Measurements from ENCODE around the gene SLC13A3. TPM values are rescaled to one million over a fixed set of nuclear protein-coding genes. Genes with fewer than 3 reads are reported as not detected.

Gene SLC13A3
- total and polyA plus RNA-seq, 2 of the 4 experiments (the other 2 are of a cell fraction): 2.5 to 4.2 TPM

DNA sequence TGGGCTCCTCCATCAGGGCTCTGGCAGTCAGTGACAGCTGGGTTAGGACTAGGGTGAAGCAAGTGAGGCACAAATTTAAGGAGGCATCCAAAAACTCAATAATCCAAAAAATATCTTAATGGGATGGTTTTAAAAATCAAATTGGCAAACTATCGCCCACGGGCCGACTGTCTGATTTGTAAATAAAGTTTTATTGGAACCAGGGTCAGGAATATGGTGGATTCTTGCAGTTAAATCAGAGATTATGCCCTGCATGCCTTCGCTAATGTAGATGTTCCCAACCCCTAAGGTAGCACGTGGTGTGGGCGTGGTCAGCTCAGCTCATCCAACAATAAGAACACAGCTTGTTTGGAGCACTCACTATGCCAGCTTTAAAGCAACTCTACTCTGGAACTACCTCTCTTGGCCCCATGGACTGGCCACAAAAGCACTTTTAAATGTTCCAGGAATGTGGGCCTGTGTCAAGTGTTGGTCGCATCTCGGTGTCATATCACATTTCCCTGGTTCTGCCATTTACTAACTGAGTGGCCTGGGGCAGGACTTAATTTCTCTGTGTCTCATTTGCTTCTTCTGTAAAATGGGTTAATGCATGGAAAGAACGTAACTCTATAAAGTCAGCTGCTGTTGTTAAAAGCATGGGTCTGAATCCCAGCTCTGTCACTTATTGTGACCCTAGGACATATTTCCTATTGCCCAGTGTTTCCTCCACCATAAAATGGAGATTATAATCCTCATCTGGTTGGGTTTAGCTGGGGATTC is 31.0 kb upstream of the SLC13A3 start:
- Histone ChIP-seq H3K79me1 (ENCODE audit: low read depth in 1 of 2, low read length in 2 of 2) (peaks cover 30 to 71% of the 10 kb centered on the region in 2 experiments), H4K91ac (ENCODE audit: insufficient read depth, low read depth, low read length) (no peak overlapping the region), H3K27ac (ENCODE audit: insufficient read depth, low read length) (no peak overlapping the region), H3K36me3 (ENCODE audit: control insufficient read depth, insufficient read depth, low read length) (peaks cover 9% of the 10 kb centered on the region), H3K9me1 (ENCODE audit: insufficient read depth, low read length) (peaks cover 7% of the 10 kb centered on the region; the same call in 1 of the 2 replicates), H3K56ac (ENCODE audit: extremely low read depth, insufficient read depth, low read length) (no peak overlapping the region), H2BK20ac (ENCODE audit: low read depth, low read length) (no peak overlapping the region), H2AK9ac (replicated peaks; ENCODE audit: low read depth, low read length, poor library complexity) (no peak overlapping the region), H3K18ac (ENCODE audit: low read depth, low read length) (no peak overlapping the region), H3K4me3 (ENCODE audit: insufficient read depth, low read depth, low read length) (no peak overlapping the region), H2BK120ac (ENCODE audit: low read depth, low read length) (no peak overlapping the region), H3K14ac (replicated peaks; ENCODE audit: low read depth, low read length) (no peak overlapping the region), H3K23ac (ENCODE audit: low read depth, low read length) (no peak overlapping the region), H2BK5ac (ENCODE audit: low read depth, low read length, poor library complexity, severe bottlenecking) (no peak overlapping the region), H3K9ac (ENCODE audit: low read depth, low read length) (no peak overlapping the region; the same call in 1 of the 2 replicates), H2AFZ (replicated peaks; ENCODE audit: low read length, poor library complexity) (no peak overlapping the region), H3K27me3 (ENCODE audit: control insufficient read depth, insufficient read depth, low read length) (no peaks in the 10 kb centered on the region), H4K20me1 (ENCODE audit: insufficient read depth, low read length) (peaks cover 17% of the 10 kb centered on the region; the same call in 1 of the 2 replicates), H4K8ac (ENCODE audit: low read depth in 2 of 2, low read length in 2 of 2) (no peak overlapping the region), H4K5ac (ENCODE audit: low read depth, low read length) (no peak overlapping the region), H2AK5ac (ENCODE audit: low read depth, low read length) (no peak overlapping the region), H3K9me3 (ENCODE audit: control insufficient read depth, insufficient read depth, low read length) (no peaks in the 10 kb centered on the region), H3K4me1 (ENCODE audit: control insufficient read depth, insufficient read depth, low read length) (peaks cover 10% of the 10 kb centered on the region), H2BK15ac (ENCODE audit: low read depth, low read length) (no peak overlapping the region), H3K4me2 (ENCODE audit: low read depth, low read length) (peak overlapping the region; percentile 92; the same call in 1 of the 2 replicates), H3K4ac (ENCODE audit: low read depth, low read length) (no peak overlapping the region)
- dilution Hi-C loops (cut with HindIII; ENCODE audit: low sequenced_read_pairs, unreplicated experiment): no loop called here
- intact Hi-C loops (cut with micrococcal nuclease): loop anchor here (5.0 kb wide), 1 partner anchor 125 kb away; no protein-coding TSS in a partner anchor
- CTCF ChIA-PET: no interaction called here
- ATAC-seq (ENCODE audit: low read depth) (no peak), DNase-seq (no peak)
- WGBS, 2 experiments (ENCODE audit: extremely low coverage in 2 of 2, insufficient read length in 1 of 2): 81% methylated on average over 3 of the region's 9 CpGs; no CpG with 5 or more reads in 1 of the 2 experiments
- no TSS peak for BruUV-seq (replicated peaks)
- TF ChIP-seq, protein P1, sequence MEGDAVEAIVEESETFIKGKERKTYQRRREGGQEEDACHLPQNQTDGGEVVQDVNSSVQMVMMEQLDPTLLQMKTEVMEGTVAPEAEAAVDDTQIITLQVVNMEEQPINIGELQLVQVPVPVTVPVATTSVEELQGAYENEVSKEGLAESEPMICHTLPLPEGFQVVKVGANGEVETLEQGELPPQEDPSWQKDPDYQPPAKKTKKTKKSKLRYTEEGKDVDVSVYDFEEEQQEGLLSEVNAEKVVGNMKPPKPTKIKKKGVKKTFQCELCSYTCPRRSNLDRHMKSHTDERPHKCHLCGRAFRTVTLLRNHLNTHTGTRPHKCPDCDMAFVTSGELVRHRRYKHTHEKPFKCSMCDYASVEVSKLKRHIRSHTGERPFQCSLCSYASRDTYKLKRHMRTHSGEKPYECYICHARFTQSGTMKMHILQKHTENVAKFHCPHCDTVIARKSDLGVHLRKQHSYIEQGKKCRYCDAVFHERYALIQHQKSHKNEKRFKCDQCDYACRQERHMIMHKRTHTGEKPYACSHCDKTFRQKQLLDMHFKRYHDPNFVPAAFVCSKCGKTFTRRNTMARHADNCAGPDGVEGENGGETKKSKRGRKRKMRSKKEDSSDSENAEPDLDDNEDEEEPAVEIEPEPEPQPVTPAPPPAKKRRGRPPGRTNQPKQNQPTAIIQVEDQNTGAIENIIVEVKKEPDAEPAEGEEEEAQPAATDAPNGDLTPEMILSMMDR (conservative IDR thresholded peaks at IDR 0.05; ENCODE audit: low read depth, low read length): no peak
- TF ChIP-seq RFX5 (IDR thresholded peaks at IDR 0.05; ENCODE audit: low read depth, low read length): no peak
- TF ChIP-seq FOS (IDR thresholded peaks at IDR 0.05; ENCODE audit: low read depth, low read length): no peak
- TF ChIP-seq NFE2L2 (IDR thresholded peaks at IDR 0.05; ENCODE audit: low read depth, low read length): no peak
- TF ChIP-seq RAD21 (IDR thresholded peaks at IDR 0.05; ENCODE audit: low read length): no peak
- TF ChIP-seq, protein P2, sequence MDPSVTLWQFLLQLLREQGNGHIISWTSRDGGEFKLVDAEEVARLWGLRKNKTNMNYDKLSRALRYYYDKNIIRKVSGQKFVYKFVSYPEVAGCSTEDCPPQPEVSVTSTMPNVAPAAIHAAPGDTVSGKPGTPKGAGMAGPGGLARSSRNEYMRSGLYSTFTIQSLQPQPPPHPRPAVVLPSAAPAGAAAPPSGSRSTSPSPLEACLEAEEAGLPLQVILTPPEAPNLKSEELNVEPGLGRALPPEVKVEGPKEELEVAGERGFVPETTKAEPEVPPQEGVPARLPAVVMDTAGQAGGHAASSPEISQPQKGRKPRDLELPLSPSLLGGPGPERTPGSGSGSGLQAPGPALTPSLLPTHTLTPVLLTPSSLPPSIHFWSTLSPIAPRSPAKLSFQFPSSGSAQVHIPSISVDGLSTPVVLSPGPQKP (IDR thresholded peaks at IDR 0.05; ENCODE audit: borderline replicate concordance, low read depth, low read length): no peak
- no peak for TF ChIP-seq CEBPB (IDR thresholded peaks at IDR 0.05; ENCODE audit: low read depth, low read length)
- TF ChIP-seq POLR2A (IDR thresholded peaks at IDR 0.05; ENCODE audit: low read depth, low read length): no peak
- no peak for TF ChIP-seq BHLHE40 (IDR thresholded peaks at IDR 0.05; ENCODE audit: low read depth, low read length)
- TF ChIP-seq, protein P3, sequence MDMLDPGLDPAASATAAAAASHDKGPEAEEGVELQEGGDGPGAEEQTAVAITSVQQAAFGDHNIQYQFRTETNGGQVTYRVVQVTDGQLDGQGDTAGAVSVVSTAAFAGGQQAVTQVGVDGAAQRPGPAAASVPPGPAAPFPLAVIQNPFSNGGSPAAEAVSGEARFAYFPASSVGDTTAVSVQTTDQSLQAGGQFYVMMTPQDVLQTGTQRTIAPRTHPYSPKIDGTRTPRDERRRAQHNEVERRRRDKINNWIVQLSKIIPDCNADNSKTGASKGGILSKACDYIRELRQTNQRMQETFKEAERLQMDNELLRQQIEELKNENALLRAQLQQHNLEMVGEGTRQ (IDR thresholded peaks at IDR 0.05; ENCODE audit: low read depth, low read length): no peak
- no peak for TF ChIP-seq SMC3 (IDR thresholded peaks at IDR 0.05; ENCODE audit: low read depth, low read length)
- no peak for TF ChIP-seq CHD1 (IDR thresholded peaks at IDR 0.05; ENCODE audit: low read depth, low read length)
- TF ChIP-seq MAZ (IDR thresholded peaks at IDR 0.05; ENCODE audit: borderline replicate concordance, low read depth, low read length): no peak
- in situ Hi-C loops (cut with MboI; ENCODE audit: low sequenced_read_pairs): loop anchor here (5.0 kb wide), 1 partner anchor 160 kb away; no protein-coding TSS in a partner anchor
- POLR2A ChIA-PET (ENCODE audit: unreplicated experiment): no interaction called here
